ENCODE data around the gene SAPCD2.

The SAPCD2 gene

DNA sequence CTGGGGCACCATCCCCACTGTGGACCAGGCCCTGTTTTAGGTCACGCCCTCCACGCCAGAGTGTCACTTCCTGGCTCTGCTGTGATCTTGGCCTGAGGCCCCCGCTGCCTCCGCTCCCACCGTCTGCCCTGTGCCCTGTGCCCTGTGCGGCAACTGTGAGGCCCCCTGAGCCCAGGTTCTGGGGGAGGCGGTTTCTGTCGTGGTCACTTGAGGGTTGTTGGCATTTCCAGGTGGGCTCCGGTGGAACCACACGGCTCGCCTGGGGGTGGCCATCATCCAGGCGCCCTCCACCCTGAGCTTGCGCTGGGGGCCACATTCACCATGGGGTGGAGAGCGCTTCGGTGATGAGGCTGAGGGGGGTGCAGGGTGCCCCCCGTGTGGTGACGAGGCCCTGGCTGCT, 37.6 kb upstream of the SAPCD2 start:
- no peaks in the 10 kb centered on the region for H3K4me1 ChIP-seq (ENCODE audit: low read length)

DNA sequence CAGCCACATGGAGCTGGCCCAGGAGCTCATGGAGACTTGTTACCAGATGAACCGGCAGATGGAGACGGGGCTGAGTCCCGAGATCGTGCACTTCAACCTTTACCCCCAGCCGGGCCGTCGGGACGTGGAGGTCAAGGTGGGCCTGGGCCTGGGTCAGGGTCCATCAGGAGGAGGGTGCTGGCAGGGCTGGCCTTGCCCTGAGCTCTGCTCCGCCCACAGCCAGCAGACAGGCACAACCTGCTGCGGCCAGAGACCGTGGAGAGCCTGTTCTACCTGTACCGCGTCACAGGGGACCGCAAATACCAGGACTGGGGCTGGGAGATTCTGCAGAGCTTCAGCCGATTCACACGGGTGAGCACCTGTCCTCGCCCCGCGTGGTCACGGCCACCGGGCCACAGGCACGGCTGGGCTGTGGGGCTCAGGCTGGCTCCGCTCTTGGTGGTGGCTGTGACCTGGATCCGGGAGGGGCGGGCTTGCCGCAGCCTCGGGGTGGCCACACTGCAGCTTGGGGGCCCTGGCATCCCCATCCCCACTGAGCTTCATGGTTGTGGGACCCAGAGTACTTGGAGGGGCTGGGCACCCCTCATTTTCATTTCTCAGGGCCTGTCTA, 37.1 kb upstream of the SAPCD2 start:
- Histone ChIP-seq H2AFZ (ENCODE audit: low read length) (no peak overlapping the region), H3K4me2 (ENCODE audit: low read depth, low read length) (no peak overlapping the region), H3K4me1 (ENCODE audit: low read length) (no peaks in the 10 kb centered on the region), H3K9ac (ENCODE audit: low read length) (no peak overlapping the region), H3K36me3 (replicated peaks; ENCODE audit: insufficient read depth, low read length) (no peaks in the 10 kb centered on the region; the same call in 1 of the 2 replicates), H3K27ac (ENCODE audit: low read length) (no peak overlapping the region), H3K9me2 (replicated peaks; ENCODE audit: insufficient read depth, low read length) (no peaks in the 10 kb centered on the region), H3K79me2 (ENCODE audit: low read length) (no peaks in the 10 kb centered on the region), H3K9me3 (replicated peaks; ENCODE audit: insufficient read depth, low read length) (no peaks in the 10 kb centered on the region), H3K27me3 (replicated peaks; ENCODE audit: insufficient read depth, low read length) (no peaks in the 10 kb centered on the region), H3F3A (ENCODE audit: insufficient read depth, low read length) (no peaks in the 10 kb centered on the region), H4K20me1 (ENCODE audit: insufficient read depth, low read length) (no peaks in the 10 kb centered on the region), H3K4me3 (ENCODE audit: low read length) (no peak overlapping the region)
- DNase-seq: no peak
- TF ChIP-seq, protein P1, sequence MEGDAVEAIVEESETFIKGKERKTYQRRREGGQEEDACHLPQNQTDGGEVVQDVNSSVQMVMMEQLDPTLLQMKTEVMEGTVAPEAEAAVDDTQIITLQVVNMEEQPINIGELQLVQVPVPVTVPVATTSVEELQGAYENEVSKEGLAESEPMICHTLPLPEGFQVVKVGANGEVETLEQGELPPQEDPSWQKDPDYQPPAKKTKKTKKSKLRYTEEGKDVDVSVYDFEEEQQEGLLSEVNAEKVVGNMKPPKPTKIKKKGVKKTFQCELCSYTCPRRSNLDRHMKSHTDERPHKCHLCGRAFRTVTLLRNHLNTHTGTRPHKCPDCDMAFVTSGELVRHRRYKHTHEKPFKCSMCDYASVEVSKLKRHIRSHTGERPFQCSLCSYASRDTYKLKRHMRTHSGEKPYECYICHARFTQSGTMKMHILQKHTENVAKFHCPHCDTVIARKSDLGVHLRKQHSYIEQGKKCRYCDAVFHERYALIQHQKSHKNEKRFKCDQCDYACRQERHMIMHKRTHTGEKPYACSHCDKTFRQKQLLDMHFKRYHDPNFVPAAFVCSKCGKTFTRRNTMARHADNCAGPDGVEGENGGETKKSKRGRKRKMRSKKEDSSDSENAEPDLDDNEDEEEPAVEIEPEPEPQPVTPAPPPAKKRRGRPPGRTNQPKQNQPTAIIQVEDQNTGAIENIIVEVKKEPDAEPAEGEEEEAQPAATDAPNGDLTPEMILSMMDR (IDR thresholded peaks at IDR 0.05; ENCODE audit: low read length): no peak
- TF ChIP-seq EZH2 (optimal IDR thresholded peaks at IDR 0.05; ENCODE audit: low read depth, low read length): no peak
- TF ChIP-seq EZH2phosphoT487 (IDR thresholded peaks at IDR 0.05; ENCODE audit: low read length): no peak

More for the DNA sequence above, 37.6 kb upstream of the SAPCD2 start:
- Histone ChIP-seq H3K9me3 (replicated peaks; ENCODE audit: insufficient read depth, low read length) (no peaks in the 10 kb centered on the region), H3K4me3 (ENCODE audit: low read length) (no peak overlapping the region), H3K4me2 (ENCODE audit: low read depth, low read length) (no peak overlapping the region), H3K9ac (ENCODE audit: low read length) (no peak overlapping the region), H2AFZ (ENCODE audit: low read length) (no peak overlapping the region), H3K27me3 (replicated peaks; ENCODE audit: insufficient read depth, low read length) (no peaks in the 10 kb centered on the region), H4K20me1 (ENCODE audit: insufficient read depth, low read length) (no peaks in the 10 kb centered on the region), H3K27ac (ENCODE audit: low read length) (no peak overlapping the region), H3K9me2 (replicated peaks; ENCODE audit: insufficient read depth, low read length) (no peaks in the 10 kb centered on the region), H3K79me2 (ENCODE audit: low read length) (no peaks in the 10 kb centered on the region), H3F3A (ENCODE audit: insufficient read depth, low read length) (no peaks in the 10 kb centered on the region), H3K36me3 (replicated peaks; ENCODE audit: insufficient read depth, low read length) (no peaks in the 10 kb centered on the region; the same call in 1 of the 2 replicates)
- no peak for DNase-seq
- TF ChIP-seq, protein P1 (IDR thresholded peaks at IDR 0.05; ENCODE audit: low read length): no peak
- TF ChIP-seq EZH2phosphoT487 (IDR thresholded peaks at IDR 0.05; ENCODE audit: low read length) (no peak), EZH2 (optimal IDR thresholded peaks at IDR 0.05; ENCODE audit: low read depth, low read length) (no peak)

DNA sequence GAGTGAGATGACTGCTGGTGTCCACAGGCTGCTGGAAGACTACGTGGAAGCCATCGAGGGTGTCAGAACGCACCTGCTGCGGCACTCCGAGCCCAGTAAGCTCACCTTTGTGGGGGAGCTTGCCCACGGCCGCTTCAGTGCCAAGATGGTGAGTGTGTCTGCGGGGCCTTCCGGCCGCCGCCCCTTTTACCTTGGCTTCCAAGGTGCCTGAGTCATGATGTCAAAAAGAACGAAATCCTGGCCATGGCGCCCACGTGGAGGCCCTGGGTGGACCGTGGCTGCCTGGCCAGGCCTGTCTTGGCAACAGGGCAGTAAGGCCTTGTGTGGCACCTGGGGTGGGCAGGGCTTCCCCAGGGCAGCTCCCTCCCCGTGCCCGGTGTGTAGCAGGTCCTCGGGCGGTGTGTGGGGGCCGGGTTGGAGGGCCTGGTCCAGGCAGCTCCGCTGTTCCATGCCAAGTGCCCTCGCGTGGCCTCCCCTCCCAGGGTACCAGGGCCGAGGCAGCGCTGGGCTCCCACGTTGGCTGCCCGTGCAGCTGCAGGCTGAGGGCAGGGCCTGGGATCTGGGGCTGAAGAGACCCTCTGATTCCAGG, 36.4 kb upstream of the SAPCD2 start:
- Histone ChIP-seq H2AFZ (ENCODE audit: low read length) (no peak overlapping the region), H3K27me3 (replicated peaks; ENCODE audit: insufficient read depth, low read length) (no peaks in the 10 kb centered on the region), H3K79me2 (ENCODE audit: low read length) (no peaks in the 10 kb centered on the region), H3K9ac (ENCODE audit: low read length) (no peak overlapping the region), H4K20me1 (ENCODE audit: insufficient read depth, low read length) (no peaks in the 10 kb centered on the region), H3K9me3 (replicated peaks; ENCODE audit: insufficient read depth, low read length) (no peaks in the 10 kb centered on the region), H3K4me2 (ENCODE audit: low read depth, low read length) (no peak overlapping the region), H3K27ac (ENCODE audit: low read length) (no peak overlapping the region), H3K4me1 (ENCODE audit: low read length) (no peaks in the 10 kb centered on the region), H3F3A (ENCODE audit: insufficient read depth, low read length) (no peaks in the 10 kb centered on the region), H3K4me3 (ENCODE audit: low read length) (no peak overlapping the region), H3K36me3 (replicated peaks; ENCODE audit: insufficient read depth, low read length) (peaks cover 4% of the 10 kb centered on the region; the same call in 1 of the 2 replicates), H3K9me2 (replicated peaks; ENCODE audit: insufficient read depth, low read length) (no peaks in the 10 kb centered on the region)
- no peak for DNase-seq
- no peak for TF ChIP-seq EZH2phosphoT487 (IDR thresholded peaks at IDR 0.05; ENCODE audit: low read length)
- no peak for TF ChIP-seq EZH2 (optimal IDR thresholded peaks at IDR 0.05; ENCODE audit: low read depth, low read length)
- TF ChIP-seq, protein P1 (IDR thresholded peaks at IDR 0.05; ENCODE audit: low read length): no peak

Measured in MM.1S (cell line).